GM21515 (cell line): ENCODE data around the gene HS6ST3.
"Not testable (repeated sequence)": the region's sequence is repeated elsewhere in the genome, so short reads cannot be mapped to it uniquely, and the experiment has no call there.

ENCODE experiments used
- ATAC-seq: cut with Tn5 transposase; IDR thresholded peaks from one replicate; pipeline ENCODE4 v1.9.1; 2021; ENCODE audit not compliant: unreplicated experiment

HS6ST3 gene

DNA sequence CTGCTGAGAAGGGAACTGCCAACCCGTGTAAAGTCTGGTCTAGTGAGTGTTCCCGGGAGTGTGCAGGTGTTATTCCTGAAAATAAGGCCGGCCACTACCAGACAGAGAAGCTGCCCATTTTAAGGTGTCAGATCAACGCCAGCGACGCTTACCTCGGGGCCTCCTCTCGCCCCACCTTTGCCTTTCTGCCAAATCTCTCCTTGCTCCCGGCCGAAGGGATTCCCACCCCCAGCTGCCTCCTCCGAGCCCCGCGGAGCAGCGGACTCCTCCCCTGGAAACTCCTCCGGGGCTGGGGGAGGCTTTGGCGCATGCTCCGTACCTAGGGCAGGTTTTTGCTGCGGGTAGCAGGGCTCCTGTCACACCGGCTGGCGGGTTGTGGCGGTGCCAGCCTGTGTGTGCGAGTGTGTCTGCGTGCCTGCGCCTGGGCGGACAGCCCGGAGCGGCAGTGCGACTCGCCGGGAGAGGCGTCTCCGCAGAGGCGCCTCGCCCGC is at the start of gene HS6ST3:
Gene HS6ST3, plus strand, starts transcription at position 359 of the 491 bp plus-strand sequence.
- peak; percentile 27 for ATAC-seq

DNA sequence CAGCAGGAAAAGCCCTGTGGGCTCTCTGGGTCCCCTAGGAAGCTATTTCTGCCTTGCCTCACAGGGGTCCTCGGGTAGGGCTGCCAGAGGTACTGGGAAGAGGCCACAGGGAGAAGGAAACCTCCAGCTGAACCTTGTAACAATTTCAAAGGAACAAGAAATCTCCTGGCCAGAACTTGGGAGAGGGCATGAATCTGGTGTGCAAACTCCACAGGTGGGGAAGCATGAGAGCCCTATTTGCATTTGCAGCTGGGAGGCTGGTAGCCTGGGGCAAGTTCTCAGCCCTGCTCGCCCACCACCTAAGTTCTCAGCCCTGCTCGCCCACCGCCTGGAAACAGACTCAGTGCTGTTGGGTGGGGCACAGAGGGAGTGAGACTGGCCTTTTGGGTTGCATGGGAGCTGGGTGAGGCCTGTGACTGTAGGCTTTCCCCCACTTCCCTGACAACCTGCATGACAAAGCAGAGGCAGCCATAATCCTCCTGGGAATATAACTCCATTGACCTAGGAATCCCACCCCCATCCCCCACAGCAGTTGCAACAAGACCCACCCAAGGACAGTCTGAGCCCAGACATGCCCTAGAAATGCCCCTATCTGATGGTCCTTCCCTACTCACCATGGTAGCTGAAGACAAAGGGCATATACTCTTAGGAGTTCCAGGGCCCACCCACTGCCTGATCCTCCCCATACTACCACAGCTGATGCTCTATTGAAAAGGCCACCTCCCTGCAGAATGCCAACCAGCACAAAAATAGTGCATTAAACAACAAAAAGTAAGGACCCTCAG is 48.4 kb upstream of the HS6ST3 start:
- ATAC-seq, result no peak

DNA sequence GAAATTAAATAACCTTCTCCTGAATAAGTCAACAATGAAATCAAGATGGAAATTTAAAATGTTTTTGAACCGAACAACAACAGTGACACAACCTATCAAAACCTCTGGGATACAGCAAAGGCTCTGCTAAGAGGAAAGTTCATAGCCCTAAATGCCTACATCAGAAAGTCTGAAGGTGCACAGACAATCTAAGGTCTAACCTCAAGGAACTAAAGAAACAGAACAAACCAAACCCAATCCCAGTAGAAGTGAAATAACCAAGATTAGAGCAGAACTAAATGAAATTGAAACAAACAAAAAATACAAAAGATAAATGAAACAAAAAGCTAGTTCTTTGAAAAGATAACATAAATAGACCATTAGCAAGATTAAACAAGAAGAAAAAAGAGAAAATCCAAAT is 45.7 kb upstream of the HS6ST3 start:
- no peak for ATAC-seq

DNA sequence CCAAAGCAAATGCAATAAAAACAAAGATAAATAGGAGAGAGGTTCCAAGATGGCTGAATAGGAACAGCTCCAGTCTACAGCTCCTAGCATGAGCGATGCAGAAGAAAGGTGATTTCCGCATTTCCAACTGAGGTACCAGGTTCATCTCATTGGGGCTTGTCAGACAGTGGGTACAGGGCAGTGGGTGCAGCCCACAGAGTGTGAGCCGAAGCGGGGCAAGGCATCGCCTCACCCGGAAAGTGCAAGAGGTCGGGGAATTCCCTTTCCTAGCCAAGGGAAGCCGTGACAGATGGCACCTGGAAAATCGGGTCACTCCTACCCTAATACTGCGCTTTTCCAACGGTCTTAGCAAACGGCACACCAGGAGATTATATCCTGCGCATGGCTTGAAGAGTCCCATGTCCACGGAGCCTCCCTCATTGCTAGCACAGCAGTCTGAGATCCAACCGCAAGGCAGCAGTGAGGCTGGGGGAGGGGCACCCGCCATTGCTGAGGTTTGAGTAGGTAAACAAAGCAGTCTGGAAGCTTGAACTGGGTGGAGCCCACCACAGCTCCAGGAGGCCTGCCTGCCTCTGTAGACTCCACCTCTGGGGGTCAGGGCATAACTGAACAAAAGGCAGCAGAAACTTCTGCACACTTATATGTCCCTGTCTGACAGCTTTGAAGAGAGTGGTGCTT is 43.3 kb upstream of the HS6ST3 start:
- not testable (repeated sequence) for ATAC-seq

DNA sequence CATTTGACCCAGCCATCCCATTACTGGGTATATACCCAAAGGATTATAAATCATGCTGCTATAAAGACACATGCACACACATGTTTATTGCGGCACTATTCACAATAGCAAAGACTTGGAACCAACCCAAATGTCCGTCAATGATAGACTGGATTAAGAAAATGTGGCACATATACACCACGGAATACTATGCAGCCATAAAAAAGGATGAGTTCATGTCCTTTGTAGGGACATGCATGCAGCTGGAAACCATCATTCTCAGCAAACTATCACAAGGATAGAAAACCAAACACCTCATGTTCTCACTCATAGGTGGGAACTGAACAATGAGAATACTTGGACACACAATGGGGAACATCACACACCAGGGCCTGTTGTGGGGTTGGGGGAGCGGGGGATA is 39.0 kb upstream of the HS6ST3 start:
- not testable (repeated sequence) for ATAC-seq

DNA sequence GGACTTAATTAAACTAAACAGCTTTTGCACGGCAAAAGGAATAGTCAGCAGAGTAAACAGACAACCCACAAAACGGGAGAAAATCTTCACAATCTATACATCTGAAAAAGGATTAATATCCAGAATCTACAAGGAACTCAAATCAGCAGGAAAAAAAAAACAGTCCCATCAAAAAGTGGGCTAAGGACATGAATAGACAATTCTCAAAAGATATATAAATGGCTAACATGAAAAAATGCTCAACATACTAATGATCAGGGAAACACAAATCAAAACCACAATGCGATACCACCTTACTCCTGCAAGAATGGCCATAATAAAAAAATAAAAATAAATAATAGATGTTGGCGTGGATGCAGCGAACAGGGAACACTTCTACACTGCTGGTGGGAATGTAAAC is 38.4 kb upstream of the HS6ST3 start:
- ATAC-seq, result not testable (repeated sequence)

DNA sequence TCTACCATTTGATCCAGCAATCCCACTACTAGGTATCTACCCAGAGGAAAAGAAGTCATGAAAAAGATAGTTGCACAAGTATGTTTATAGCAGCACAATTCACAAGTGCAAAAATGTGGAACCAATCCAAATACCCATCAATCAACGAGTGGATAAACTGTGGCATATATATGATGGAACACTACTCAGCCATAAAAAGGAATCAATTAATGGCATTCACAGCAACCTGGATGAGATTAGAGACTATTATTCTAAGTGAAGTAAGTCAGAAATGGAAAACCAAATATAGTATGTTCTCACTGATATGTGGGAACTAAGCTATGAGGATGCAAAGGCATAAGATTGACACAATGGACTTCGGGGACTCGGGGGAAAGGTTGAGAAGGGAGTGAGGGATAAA is 38.0 kb upstream of the HS6ST3 start:
- ATAC-seq, result not testable (repeated sequence)

DNA sequence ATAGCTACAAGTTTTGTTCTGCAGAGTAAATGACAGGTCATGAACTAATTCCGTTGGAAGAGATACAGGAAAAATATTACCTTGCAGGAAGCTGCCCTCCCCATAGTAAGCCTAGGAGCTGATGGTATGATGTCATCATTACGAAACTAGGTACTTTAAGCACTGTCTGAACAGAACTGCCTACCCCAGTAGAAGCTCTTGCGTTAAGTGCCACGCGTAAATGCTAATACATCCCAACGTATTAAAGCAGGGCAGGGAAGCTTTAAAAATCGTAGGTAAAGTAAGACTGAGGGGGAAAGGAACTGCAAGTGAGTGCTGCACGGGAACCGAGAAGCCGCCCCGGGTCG is 37.3 kb upstream of the HS6ST3 start:
- peak; percentile 58 for ATAC-seq

DNA sequence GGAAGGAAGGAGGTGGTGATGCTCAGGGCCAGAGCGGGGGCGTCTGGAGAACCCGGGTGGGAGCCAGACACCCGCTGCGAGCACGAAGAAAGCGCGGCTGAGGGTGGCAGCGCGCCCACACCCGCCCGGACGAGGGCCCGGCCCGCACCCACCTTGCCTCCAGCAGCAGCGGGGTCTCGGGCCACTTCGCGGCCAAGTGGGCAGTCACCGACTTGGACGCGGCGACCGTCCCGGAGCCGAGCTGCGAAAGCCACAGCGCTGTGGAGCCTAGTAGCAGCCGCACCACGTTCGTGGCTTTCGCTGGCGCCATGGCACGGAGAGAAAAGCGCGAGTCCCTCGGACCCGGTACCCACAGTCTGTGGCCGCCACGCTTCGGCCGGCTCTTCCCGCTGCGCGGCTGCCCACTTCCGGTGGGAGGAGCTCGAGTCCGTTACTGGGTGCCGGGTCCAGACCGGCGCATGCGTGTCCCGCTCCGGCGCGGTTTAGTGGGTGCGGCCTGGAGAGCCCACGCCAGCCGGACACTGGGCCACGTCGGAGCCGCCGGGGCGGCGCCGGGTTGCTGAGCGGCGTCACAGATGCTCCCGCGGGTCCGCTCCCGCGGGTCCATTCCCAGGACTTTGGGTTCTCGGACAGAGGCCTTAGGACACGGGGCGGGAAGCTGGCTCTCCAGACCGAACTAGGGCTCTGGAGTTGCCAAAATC is 36.8 kb upstream of the HS6ST3 start, which contains the start of gene UGGT2:
Gene UGGT2, minus strand, starts transcription at position 399 of the 701 bp plus-strand sequence. Its CDS starts 89 bp downstream, at position 310.
- peak; percentile 98 for ATAC-seq

DNA sequence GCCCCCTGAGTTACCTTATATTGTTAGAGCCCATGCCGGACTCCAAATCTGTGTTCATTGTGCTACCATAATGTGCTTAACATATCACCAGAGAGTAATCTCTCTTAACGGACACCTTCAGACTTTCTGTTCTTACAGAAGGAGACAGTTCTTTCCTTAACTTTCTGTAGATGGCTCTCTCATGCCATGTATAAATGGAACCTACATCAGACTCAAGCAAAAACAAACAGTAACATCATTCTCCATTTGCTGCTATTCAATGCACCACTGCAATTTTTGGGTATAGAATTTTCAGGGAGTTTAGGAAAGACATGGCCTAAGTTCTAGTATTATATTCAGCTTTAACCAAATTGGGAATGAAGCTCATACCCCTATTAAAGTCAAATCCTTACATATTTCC is 24.1 kb upstream of the HS6ST3 start:
- no peak for ATAC-seq

DNA sequence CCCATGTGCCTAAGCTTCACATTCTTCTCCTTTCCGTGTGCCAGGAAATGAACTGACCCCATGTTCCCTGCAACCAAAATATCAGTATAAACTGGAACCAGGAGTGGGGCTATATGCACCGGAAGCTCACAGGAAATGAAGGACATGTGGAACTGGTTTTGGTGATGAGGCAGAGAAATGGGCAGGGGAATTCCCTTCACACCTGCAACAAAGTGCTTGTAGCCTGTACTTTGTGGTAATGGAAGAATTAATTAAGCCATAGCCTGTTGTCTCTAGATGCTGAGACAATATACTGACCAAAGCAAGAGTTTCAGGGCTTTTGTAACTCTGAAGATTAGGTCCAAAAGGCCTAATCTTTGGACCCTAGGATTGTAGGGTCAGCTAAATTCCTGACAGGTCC is 21.2 kb upstream of the HS6ST3 start:
- ATAC-seq, result no peak

DNA sequence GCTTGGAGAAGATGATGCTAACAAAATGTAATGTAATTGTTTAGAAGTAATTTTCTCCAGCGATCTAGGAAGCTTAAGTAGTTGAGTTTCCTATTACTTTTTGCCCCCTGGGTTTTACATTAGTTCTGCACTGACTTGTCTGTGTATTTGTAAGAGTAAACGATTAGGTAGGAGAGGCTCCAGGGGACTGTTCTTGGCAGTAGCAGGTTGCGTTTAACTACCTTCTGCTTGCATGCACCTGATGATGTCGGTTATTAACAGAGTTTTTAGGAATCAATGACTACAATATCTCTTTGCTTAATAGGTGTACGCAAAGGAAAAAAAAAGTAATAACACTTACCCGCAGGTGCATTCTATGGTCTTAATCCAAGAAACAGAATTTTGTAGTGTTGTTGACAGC is 18.4 kb upstream of the HS6ST3 start:
- ATAC-seq, result no peak

DNA sequence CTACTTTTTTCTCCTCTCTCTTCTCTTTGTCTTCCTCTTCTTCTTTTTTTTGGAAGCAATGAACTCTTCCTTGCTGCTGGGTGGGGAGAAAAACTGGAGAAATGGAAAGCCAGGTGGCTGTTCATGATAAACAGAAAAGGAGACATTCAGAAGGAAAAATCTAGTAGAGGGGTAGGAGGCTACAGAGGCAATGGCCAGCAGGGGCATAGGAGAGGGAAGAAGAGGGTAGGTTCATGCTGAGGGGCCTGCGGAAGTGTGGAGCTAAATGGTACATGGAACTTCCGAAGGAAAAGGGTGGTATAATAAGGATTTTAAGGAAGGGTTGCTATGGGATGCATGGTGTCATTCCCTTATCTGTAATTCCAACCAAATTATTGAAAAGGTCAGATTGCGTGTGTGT is 17.5 kb upstream of the HS6ST3 start:
- ATAC-seq, result no peak

DNA sequence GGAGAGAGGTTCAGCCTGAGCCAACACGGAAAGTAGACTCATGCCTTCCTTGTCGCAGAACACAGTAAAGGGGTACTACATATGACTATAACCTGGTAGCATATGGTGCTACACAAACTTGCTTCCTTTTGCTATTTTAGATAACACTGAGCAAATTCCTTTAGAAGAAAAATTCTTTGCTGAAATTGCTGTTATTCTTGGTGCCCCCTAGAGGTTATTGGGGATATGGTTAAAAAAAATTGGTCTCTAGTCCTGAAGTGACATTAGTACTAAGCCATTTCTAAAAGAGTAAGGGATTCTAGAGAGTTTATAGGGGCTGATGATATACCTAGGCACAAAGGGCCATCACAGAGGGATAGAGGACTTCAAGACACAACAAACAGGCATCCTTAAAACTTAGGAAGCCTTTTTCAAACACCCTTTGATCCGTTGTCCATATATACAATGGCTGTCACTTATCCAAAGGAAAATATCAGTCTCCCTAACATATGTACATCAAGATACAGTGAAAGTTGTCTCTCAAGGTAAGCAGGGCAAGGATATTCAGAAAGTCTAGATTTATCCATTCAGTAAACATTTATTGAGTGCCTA is 13.9 kb upstream of the HS6ST3 start:
- peak; percentile 69 for ATAC-seq

DNA sequence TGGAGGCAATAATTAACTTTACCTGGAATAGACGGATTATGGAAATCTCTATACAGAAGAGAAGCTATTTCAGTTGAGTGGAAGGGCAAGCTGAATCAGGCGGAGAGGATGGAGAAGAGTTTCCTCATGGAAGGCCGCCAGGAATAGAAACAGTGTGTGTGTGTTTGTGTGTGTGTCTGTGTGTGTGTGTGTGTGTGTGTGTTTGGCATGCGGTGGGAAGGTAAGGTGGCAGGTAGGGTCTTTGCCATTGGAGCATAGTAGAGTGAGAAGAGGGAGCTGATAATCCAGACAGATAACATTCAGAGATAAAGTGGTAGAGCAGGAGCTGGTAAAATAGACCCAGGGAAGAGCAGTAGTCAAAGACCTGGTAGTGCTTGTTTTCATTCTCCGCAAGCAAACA is 9.2 kb upstream of the HS6ST3 start:
- ATAC-seq, result no peak

DNA sequence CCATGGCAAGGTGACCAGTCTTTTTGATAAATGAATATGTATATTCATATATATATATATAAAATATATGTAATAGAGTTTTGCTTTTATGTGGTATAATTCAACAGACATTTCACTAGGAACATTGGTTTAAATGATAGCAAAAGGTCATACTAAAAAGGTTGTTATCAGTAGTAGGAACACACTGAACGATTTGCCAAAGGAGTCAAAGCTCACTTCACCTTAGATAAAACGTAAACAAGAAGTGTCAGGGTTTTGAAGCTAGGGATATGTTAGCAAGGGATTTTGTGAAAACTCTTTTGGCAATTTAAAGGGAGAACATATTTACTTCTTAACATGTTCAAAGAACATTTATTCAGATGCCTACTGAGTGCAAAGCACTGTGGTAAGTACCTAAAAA is 8.0 kb upstream of the HS6ST3 start:
- ATAC-seq, result no peak

DNA sequence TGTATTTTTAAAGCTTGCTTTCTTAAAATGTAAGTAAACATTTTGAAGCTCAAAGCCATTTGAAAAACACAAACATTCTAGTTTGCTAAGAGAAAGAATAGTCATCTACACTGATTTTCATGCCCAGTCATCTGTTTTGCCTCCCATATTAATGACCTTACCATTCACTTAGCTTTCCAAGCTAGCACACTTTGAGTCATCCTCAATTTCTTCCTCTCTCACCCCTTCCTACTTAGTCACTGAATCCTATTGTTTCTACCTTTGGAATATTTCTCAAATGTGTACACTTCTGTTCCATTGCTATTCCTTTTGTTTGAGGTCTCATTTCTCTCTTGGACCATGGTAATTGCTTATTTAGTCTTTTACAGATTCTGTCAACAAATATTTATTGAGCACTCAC is 7.3 kb upstream of the HS6ST3 start:
- no peak for ATAC-seq

DNA sequence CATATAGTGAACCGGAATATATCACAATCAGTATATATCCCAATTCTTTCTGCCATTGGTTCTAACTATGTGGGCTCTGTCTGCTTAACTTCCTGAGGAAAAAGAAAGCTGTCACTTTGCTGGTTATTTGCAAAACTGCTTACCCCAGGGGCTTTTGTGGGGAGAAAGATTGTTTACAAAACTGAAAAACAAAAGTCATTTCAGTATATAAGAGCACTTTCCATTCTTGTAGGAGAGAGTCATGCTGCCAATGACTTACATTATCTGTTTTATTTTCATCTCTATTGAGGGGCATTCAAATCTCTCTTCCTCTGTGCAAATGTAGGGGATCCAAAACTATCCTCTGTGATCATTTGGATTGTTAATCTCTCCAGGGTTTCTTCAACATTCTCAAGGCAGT is 3.2 kb upstream of the HS6ST3 start:
- no peak for ATAC-seq

DNA sequence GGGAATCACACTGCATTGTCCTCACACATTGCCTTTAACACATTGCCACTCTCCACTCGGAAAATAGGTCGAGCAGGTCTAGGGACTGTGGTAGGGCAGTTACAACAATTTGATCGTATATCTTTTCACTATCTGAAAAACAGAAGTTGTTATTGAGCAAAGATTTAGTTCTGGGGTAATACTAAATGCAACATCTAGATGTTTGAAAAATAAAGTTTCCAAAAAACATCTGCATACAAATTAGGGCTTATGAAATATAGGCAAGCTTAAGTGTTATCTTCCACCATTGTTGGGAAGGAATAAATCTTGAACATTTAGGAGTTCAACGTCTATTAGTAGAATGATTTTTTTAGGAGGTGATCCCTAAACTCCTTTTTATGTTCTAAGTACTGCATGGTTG is 768 bp upstream of the HS6ST3 start:
- no peak for ATAC-seq

DNA sequence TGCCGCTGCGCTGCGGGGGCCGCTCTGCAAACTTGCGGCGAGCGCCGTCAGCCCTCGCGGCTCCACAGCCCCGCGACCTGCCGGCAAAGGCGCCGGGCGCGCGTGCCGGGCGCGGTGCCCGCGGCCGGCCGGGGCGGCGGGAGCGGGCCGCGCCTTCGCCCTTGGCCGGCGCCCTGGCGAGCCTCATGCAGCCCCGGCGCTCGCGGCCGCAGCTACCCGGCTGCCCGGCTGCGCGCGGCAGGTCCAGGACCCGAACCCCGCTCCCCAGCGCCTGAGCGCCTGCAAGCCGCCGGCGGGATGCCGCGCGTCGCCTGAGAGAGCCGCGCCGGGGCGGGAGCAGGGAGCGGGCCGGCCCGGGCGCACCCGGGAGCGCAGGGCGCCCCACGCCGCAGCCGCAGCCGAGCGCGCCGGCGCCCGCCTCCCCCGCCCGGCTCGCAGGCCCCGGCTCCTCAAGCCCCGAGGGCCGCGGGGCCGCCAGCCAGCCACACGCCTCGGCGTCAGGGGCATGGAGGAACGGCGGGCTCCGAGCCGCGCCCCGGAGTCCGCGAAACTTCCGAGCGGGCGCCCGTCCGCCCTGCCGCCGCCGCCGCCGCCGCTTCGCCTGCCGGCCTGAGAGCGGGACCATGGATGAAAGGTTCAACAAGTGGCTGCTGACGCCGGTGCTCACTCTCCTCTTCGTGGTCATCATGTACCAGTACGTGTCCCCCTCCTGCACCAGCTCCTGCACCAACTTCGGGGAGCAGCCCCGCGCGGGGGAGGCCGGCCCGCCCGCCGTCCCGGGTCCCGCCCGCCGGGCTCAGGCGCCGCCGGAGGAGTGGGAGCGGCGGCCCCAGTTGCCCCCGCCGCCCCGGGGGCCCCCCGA is 564 bp downstream of the HS6ST3 start:
- peak; percentile 45 for ATAC-seq
